Measurements from ENCODE around the gene LRIT1. TPM values are rescaled to one million over a fixed set of nuclear protein-coding genes. Genes with fewer than 3 reads are reported as not detected.

The LRIT1 gene
- total RNA-seq, 2 experiments from 2014 or later: not detected

GRCh38 chr10:84196083-84196482 lies 45.3 kb downstream of the LRIT1 start:
- Mint-ChIP-seq H3K9me3 (no peaks in the 10 kb centered on the region), H3K27ac (no peak overlapping the region), H3K4me1 (ENCODE audit: low read depth) (peaks cover 5% of the 10 kb centered on the region), H3K4me3 (no peak overlapping the region), H3K27me3 (peaks cover 30% of the 10 kb centered on the region), H3K36me3 (ENCODE audit: low read depth) (no peaks in the 10 kb centered on the region)
- no peak for TF ChIP-seq CTCF (IDR thresholded peaks at IDR 0.05)
- Histone ChIP-seq H3K27ac (ENCODE audit: low read depth in 1 of 2, low read length in 2 of 2) (no peak overlapping the region), H3K36me3 (ENCODE audit: insufficient read depth, low read length) (no peaks in the 10 kb centered on the region), H3K9me3 (ENCODE audit: control insufficient read depth in 1 of 2, insufficient read depth in 1 of 2, low read length in 2 of 2) (peaks cover 0 to 11% of the 10 kb centered on the region in 2 experiments), H3K4me1 (ENCODE audit: insufficient read depth, low read length) (peaks cover 27% of the 10 kb centered on the region), H3K27me3 (ENCODE audit: control insufficient read depth in 1 of 2, insufficient read depth in 2 of 2, low read length in 2 of 2) (peaks cover 29 to 35% of the 10 kb centered on the region in 2 experiments), H3K4me3 (ENCODE audit: low read length) (no peak overlapping the region)
- intact Hi-C loops (cut with DNase I, micrococcal nuclease): no loop called here
- ATAC-seq (ENCODE audit: poor library complexity) (no peak), DNase-seq (no peak)
- ChIA-PET CTCF (no interaction called here), POLR2A (no interaction called here)

GRCh38 chr10:84195044-84195830 lies 46.1 kb downstream of the LRIT1 start:
- Histone ChIP-seq H3K27ac (ENCODE audit: low read depth in 1 of 2, low read length in 2 of 2) (no peak overlapping the region), H3K4me1 (ENCODE audit: insufficient read depth, low read length) (peaks cover 36% of the 10 kb centered on the region), H3K9me3 (ENCODE audit: control insufficient read depth in 1 of 2, insufficient read depth in 1 of 2, low read length in 2 of 2) (peaks cover 0 to 11% of the 10 kb centered on the region in 2 experiments), H3K27me3 (ENCODE audit: control insufficient read depth in 1 of 2, insufficient read depth in 2 of 2, low read length in 2 of 2) (peaks cover 29 to 35% of the 10 kb centered on the region in 2 experiments), H3K4me3 (ENCODE audit: low read length) (peak overlapping the region; percentile 44), H3K36me3 (ENCODE audit: insufficient read depth, low read length) (no peaks in the 10 kb centered on the region)
- TF ChIP-seq CTCF (IDR thresholded peaks at IDR 0.05): no peak
- POLR2A ChIA-PET: no interaction called here
- no peak overlapping the region for H3K27ac Mint-ChIP-seq
- H3K27me3 Mint-ChIP-seq: peaks cover 30% of the 10 kb centered on the region
- ATAC-seq (ENCODE audit: poor library complexity) (no peak), DNase-seq (no peak)
- peaks cover 14% of the 10 kb centered on the region for H3K4me1 Mint-ChIP-seq (ENCODE audit: low read depth)
- H3K4me3 Mint-ChIP-seq: peak overlapping the region; percentile 68
- H3K36me3 Mint-ChIP-seq (ENCODE audit: low read depth): no peaks in the 10 kb centered on the region
- intact Hi-C loops (cut with DNase I, micrococcal nuclease): no loop called here
- H3K9me3 Mint-ChIP-seq: no peaks in the 10 kb centered on the region
- CTCF ChIA-PET: no interaction called here

GRCh38 chr10:84194424-84195043 lies 46.8 kb downstream of the LRIT1 start, which contains the start of gene CDHR1:
TSS of gene CDHR1 (plus strand) at chr10:84194537. CDS start at chr10:84194761, 224 bp downstream.
- Mint-ChIP-seq H3K36me3 (ENCODE audit: low read depth) (no peaks in the 10 kb centered on the region), H3K27me3 (peaks cover 30% of the 10 kb centered on the region), H3K4me1 (ENCODE audit: low read depth) (peaks cover 14% of the 10 kb centered on the region), H3K4me3 (peak within 1 kb of the TSS; percentile 61), H3K9me3 (no peaks in the 10 kb centered on the region), H3K27ac (no peak within 1 kb of the TSS)
- POLR2A ChIA-PET: interaction anchor here (1.0 to 1.6 kb wide), 2 partner anchors 17 to 56 kb away, joined by 4 to 6 read pairs; partner anchors contain the start of gene GHITM
- no peaks in the 10 kb centered on the region for H3K36me3 ChIP-seq (ENCODE audit: insufficient read depth, low read length)
- CTCF ChIA-PET: no interaction called here
- DNase-seq (peak in 8 of 14 experiments; percentile 19 to 64 (median 44)), ATAC-seq (ENCODE audit: poor library complexity) (peak; percentile 51)
- peaks cover 29 to 35% of the 10 kb centered on the region in 2 experiments for H3K27me3 ChIP-seq (ENCODE audit: control insufficient read depth in 1 of 2, insufficient read depth in 2 of 2, low read length in 2 of 2)
- intact Hi-C loops (cut with DNase I, micrococcal nuclease): loop anchor here in 1 of 2 experiments (5.0 kb wide), 1 partner anchor 47 kb away; no protein-coding TSS in a partner anchor
- H3K9me3 ChIP-seq (ENCODE audit: control insufficient read depth in 1 of 2, insufficient read depth in 1 of 2, low read length in 2 of 2): peaks cover 0 to 11% of the 10 kb centered on the region in 2 experiments
- peaks cover 37% of the 10 kb centered on the region for H3K4me1 ChIP-seq (ENCODE audit: insufficient read depth, low read length)
- no peak within 1 kb of the TSS for H3K27ac ChIP-seq (ENCODE audit: low read depth in 1 of 2, low read length in 2 of 2)
- TF ChIP-seq CTCF (IDR thresholded peaks at IDR 0.05): no peak
- peak within 1 kb of the TSS; percentile 44 for H3K4me3 ChIP-seq (ENCODE audit: low read length)

Data from CD4-positive, alpha-beta T cell (primary cell).